ENCODE data around the gene NKD1. TPM values are rescaled to one million over a fixed set of nuclear protein-coding genes. Genes with fewer than 3 reads are reported as not detected.

NKD1 gene
- total and polyA plus RNA-seq, 5 experiments from 2014 or later = 0.07 to 5.9 (median 1.4) TPM

Other genes starting within 250 kb of the NKD1 start
- gene BRD7, start 179.4 kb upstream of the NKD1 start, total RNA-seq = 10 to 100 TPM; 69.1 to 82.8 TPM
- gene BRD7, start 179.4 kb upstream of the NKD1 start, polyA plus RNA-seq = 10 to 100 TPM; 42.5 to 62.6 (median 49.1) TPM
- 10 to 100 TPM; 38.3 to 42.8 TPM for gene SNX20, start 132.9 kb downstream of the NKD1 start, total RNA-seq
- 10 to 100 TPM; 31.1 to 50.4 (median 34.4) TPM for gene SNX20, start 132.9 kb downstream of the NKD1 start, polyA plus RNA-seq
- gene NOD2, start 145.2 kb downstream of the NKD1 start, total RNA-seq = under 1 TPM; 0.08 to 0.49 TPM
- gene NOD2, start 145.2 kb downstream of the NKD1 start, polyA plus RNA-seq = under 1 TPM in 2 of 3 donors, not detected in 1; 0.33 to 0.51 TPM
- 100 to 1,000 TPM; 195 to 203 TPM for gene CYLD, start 193.7 kb downstream of the NKD1 start, total RNA-seq
- 100 to 1,000 TPM; 106 to 131 (median 107) TPM for gene CYLD, start 193.7 kb downstream of the NKD1 start, polyA plus RNA-seq

All from naive thymus-derived CD8-positive, alpha-beta T cell (primary cell).